Colonic mucosa (tissue), 4 donors: ENCODE measurements around the gene ZNF556. TPM values are rescaled to one million over a fixed set of nuclear protein-coding genes. Genes with fewer than 3 reads are reported as not detected.
"Not testable (repeated sequence)": the region's sequence is repeated elsewhere in the genome, so short reads cannot be mapped to it uniquely, and the experiment has no call there.

Experiments used
- DNase-seq: peaks from one replicate; pipeline ENCODE4 v3.0.0-alpha.2; 2020
- H3K27ac ChIP-seq: fragments of 200-600 bp; one replicate; pipeline ENCODE4 v1.8.0; 2021
- H3K27me3 ChIP-seq: fragments of 200-600 bp; one replicate; pipeline ENCODE4 v1.8.0; 2021
- H3K36me3 ChIP-seq: fragments of 200-600 bp; one replicate; pipeline ENCODE4 v1.8.0; 2021
- H3K4me1 ChIP-seq: fragments of 200-600 bp; one replicate; pipeline ENCODE4 v1.8.0; 2021; ENCODE audit warnings: mild to moderate bottlenecking
- H3K4me3 ChIP-seq: fragments of 200-600 bp; one replicate; pipeline ENCODE4 v1.8.0; 2021
- H3K9ac ChIP-seq, 2 donors: one replicate each; pipeline ENCODE4 v1.7.0; 2013; ENCODE audit warnings: control low read depth in 2 of 2, low read depth in 2 of 2, low read length in 2 of 2
- H3K9me3 ChIP-seq: fragments of 200-600 bp; one replicate; pipeline ENCODE4 v1.8.0; 2021
- intact Hi-C: fragments of 100-400 bp; cut with DNase I; formaldehyde crosslinking; loops from one replicate; pipeline ENCODE4 v1.14.1; 2022
- total RNA-seq, 2 donors: library from RNA; stranded (reverse); fragmentation: NEBNext Ultra II Directional in 1 of 2; extraction: Animal tissue kit (Norgen Biotek cat#: 25700) in 1 of 2; gene quantifications; one replicate each; pipeline ENCODE4 v1.2.1, GENCODE V29; 2021
- TF ChIP-seq, protein P1 (sequence below): fragments of 200-600 bp; IDR thresholded peaks from one replicate; pipeline ENCODE4 v1.8.0; 2022; ENCODE audit warnings: antibody characterized with exemption, mild to moderate bottlenecking
- donor health status: healthy.
- donor health status: DM: no; HTN: no; CAD: no.
- donor health status: DM: no; HTN: no; CAD: no.

Gene ZNF556
- total RNA-seq, 2 donors from 2014 or later, result 0.22 TPM; not detected in 1

DNA sequence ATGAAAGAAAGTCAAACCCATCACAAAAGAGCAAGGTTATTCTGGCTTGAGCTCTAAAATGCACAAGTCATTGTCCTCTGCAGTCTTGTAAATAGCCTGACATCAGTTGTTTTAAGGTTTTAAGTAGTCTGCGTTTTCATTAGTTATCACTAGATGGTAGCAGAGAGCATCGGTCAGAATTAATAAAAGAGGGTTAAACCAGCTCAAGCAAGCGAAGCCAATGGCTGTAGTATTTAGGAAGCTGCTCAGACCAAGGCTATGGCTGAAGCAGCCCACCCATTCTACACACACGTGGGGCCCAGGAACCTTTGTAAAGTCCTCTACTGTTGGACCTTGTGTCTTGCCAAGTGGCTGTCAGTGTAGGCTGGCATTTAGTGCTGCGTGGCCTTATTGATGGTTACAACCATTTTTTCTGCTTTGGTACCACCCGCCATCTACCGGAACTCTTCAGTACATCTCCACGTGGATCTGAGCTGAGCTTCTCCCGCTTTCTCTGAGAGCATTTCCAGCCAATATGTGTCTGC, 20.3 kb downstream of the ZNF556 start:
- Histone ChIP-seq H3K27me3 (no peaks in the 10 kb centered on the region), H3K9ac (no peak overlapping the region), H3K4me3 (no peak overlapping the region), H3K9me3 (no peaks in the 10 kb centered on the region), H3K4me1 (no peaks in the 10 kb centered on the region), H3K36me3 (no peaks in the 10 kb centered on the region), H3K27ac (no peak overlapping the region)
- no peak for DNase-seq
- TF ChIP-seq, protein P1, sequence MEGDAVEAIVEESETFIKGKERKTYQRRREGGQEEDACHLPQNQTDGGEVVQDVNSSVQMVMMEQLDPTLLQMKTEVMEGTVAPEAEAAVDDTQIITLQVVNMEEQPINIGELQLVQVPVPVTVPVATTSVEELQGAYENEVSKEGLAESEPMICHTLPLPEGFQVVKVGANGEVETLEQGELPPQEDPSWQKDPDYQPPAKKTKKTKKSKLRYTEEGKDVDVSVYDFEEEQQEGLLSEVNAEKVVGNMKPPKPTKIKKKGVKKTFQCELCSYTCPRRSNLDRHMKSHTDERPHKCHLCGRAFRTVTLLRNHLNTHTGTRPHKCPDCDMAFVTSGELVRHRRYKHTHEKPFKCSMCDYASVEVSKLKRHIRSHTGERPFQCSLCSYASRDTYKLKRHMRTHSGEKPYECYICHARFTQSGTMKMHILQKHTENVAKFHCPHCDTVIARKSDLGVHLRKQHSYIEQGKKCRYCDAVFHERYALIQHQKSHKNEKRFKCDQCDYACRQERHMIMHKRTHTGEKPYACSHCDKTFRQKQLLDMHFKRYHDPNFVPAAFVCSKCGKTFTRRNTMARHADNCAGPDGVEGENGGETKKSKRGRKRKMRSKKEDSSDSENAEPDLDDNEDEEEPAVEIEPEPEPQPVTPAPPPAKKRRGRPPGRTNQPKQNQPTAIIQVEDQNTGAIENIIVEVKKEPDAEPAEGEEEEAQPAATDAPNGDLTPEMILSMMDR, result peak; percentile 62
- intact Hi-C loops, result loop anchor here (5.0 kb wide), 1 partner anchor 55 kb away; the partner anchor contains the start of gene ZNF77

DNA sequence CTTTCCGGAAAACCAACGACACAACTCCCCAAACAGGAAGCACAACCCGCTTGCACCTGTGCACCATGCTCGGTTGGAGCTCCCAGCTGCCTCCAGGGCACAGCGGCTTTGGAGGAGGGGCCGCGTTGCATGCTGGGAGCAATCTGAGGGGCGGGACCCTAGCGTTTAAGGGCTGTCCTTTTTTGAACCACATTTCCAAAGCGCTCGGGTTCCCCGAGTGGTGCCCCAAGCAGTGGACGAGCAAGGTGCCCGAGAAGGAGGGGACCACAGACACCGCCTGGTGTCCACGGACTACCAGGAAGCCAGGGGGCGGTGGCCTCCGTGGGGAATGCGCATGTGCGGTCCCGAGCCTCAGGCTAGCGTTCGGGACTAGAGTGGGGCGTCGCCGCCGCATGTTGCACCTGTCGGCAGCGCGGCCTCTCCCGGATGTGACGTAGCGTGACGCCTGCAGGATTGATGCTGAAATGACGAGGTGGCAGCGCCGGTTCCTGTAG, 21.6 kb downstream of the ZNF556 start:
- Histone ChIP-seq H3K27me3 (no peaks in the 10 kb centered on the region), H3K9me3 (no peaks in the 10 kb centered on the region), H3K36me3 (no peaks in the 10 kb centered on the region), H3K4me3 (no peak overlapping the region), H3K27ac (no peak overlapping the region), H3K4me1 (no peaks in the 10 kb centered on the region), H3K9ac (no peak overlapping the region)
- DNase-seq, result no peak
- TF ChIP-seq, protein P1, result no peak
- intact Hi-C loops, result loop anchor here (5.0 kb wide), 1 partner anchor 54 kb away; the partner anchor contains the start of gene ZNF77

DNA sequence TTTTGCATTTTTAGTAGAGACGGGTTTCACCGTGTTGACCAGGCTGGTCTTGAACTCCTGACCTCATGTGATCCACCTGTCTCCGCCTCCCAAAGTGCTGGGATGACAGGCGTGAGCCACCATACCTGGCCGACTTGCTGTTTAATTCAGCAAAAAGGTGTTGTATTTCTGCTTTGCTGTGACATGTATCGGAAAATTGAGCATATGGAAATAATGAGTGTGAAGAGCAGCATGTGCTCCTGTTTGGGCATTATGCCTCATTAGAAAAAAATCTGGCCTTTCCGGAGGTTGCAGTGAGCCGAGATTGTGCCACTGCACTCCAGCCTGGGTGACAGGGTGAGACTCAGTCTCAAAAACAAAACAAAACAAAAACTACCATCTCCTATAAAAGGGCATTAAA, 23.4 kb downstream of the ZNF556 start:
- intact Hi-C loops, H3K9me3 ChIP-seq, H3K9ac ChIP-seq, H3K36me3 ChIP-seq, H3K4me1 ChIP-seq, DNase-seq, H3K27ac ChIP-seq, H3K27me3 ChIP-seq, H3K4me3 ChIP-seq: not testable (repeated sequence)

DNA sequence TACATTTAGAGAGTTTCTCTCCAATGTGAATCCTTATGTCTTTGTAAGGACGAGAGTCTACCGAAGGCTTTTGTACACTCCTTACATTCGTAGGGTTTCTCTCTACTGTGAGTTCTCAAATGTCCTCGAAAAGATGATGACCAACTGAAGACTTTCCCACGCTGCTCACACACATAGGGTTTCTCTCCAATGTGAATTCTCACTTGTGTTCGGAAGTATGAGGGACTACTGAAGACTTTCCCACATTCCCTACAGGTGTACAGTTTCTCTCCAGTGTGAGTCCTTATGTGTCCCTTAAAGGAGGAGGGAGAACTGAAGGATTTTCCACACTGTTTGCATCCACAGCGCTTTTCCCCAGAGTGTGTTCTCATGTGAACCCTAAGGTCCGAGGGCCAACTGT, 29.6 kb downstream of the ZNF556 start:
- Histone ChIP-seq H3K9me3 (no peaks in the 10 kb centered on the region), H3K27ac (no peak overlapping the region), H3K4me3 (no peak overlapping the region), H3K9ac (no peak overlapping the region), H3K36me3 (no peaks in the 10 kb centered on the region), H3K27me3 (no peaks in the 10 kb centered on the region), H3K4me1 (no peaks in the 10 kb centered on the region)
- TF ChIP-seq, protein P1, result no peak
- no peak for DNase-seq
- intact Hi-C loops, result no loop called here

DNA sequence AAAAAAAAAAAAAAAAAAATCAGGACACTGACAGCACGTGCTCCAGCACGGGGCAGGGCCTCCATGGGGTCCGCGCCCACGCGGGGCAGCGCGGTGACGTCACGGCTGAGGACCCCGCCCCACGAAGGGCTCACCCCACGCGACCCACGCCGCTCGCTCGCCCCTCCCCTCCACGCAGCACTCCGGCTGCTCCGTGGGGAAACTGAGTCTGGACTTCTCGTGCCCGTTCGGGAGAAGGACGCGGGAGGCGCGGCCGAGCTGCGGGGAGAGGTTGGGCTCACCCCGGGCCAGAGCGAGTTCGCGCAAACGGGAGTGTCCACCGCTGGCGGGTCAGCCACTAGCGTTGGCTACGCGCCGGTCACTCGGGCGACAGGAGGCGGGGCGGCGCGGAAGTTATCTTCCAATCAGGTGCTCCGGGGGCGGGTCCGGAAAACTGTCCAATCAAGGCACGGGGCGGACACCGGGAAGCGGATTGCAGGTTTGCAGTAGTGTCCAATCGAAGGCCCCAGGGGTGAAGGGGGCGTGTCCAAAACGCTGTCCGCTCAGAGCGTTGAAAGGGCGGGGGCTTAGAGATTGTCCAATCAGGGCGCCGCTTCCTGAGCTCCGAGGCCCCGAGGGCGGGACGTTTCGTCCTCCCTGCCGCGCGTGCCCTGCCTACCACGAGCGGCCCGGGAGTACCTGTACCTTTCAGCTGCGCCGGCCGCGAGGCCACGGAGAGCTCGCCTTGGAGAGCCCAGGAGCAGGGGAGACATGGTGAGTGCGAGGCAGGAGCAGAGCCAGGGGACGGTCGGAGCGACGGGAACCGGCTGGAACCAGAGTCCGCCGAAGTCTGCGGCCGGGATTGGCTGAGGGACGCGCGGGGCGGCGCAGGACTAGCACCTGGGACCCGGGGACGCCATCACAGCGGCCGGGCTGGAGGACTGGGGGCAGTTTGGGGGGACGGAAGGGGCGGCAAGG, 33.4 kb downstream of the ZNF556 start, which contains the start of gene ZNF57:
ZNF57 (plus strand) TSS at position 633 of the 957 bp plus-strand sequence; CDS start at position 751, 118 bp downstream.
- DNase-seq, result peak; percentile 100
- Histone ChIP-seq H3K27ac (peak within 1 kb of the TSS; percentile 72), H3K4me1 (no peaks in the 10 kb centered on the region), H3K36me3 (no peaks in the 10 kb centered on the region), H3K4me3 (peak within 1 kb of the TSS; percentile 57), H3K9ac (peak within 1 kb of the TSS; percentile 81 to 84), H3K9me3 (no peaks in the 10 kb centered on the region), H3K27me3 (no peaks in the 10 kb centered on the region)
- intact Hi-C loops, result no loop called here
- TF ChIP-seq, protein P1, result no peak
